ENCODE results near the gene MERTK. TPM values are rescaled to one million over a fixed set of nuclear protein-coding genes. Genes with fewer than 3 reads are reported as not detected.
"Not testable (repeated sequence)": the region's sequence is repeated elsewhere in the genome, so short reads cannot be mapped to it uniquely, and the experiment has no call there.

Gene MERTK
- 0.19 and 0.34 TPM in 2 replicates for total RNA-seq
- total RNA-seq (2013), result 0.23 TPM
- polyA plus RNA-seq, result 0.04 and 0.30 TPM in 2 replicates
- 0.57 TPM in 1 of 2 replicates, not detected in the other for polyA minus RNA-seq

- peak within 1 kb of the TSS; percentile 100 for H3K4me2 ChIP-seq (replicated peaks; ENCODE audit: low read depth, low read length, poor library complexity, severe bottlenecking)
- H3K36me3 ChIP-seq (replicated peaks in 1 of 2; ENCODE audit: control extremely low read depth in 1 of 2, control insufficient read depth in 1 of 2, extremely low read depth in 1 of 2, insufficient read depth in 2 of 2, low read length in 1 of 2), result no peaks in the 10 kb centered on the region
- peak within 1 kb of the TSS; percentile 88 for H3K4me3 Mint-ChIP-seq
- peaks cover 21 to 23% of the 10 kb centered on the region in 2 donors for H3K4me1 ChIP-seq (ENCODE audit: control insufficient read depth in 2 of 2, insufficient read depth in 2 of 2, low read length in 2 of 2)
- H3K27me3 ChIP-seq (replicated peaks in 1 of 4; ENCODE audit: control extremely low read depth in 1 of 4, control insufficient read depth in 3 of 4, insufficient read depth in 4 of 4, low read length in 3 of 4), result peaks cover 0 to 47% (median 19%) of the 10 kb centered on the region in 4 experiments
- no peaks in the 10 kb centered on the region for H4K20me1 ChIP-seq (ENCODE audit: control insufficient read depth, insufficient read depth, low read length, poor library complexity, severe bottlenecking)
- H3K27ac Mint-ChIP-seq, result peak within 1 kb of the TSS; percentile 61
- peak within 1 kb of the TSS; percentile 44 to 74 (median 58) for H3K4me3 ChIP-seq (ENCODE audit: control extremely low read depth in 1 of 5, extremely low read depth in 1 of 5, insufficient read depth in 1 of 5, low read depth in 2 of 5, low read length in 4 of 5)
- peaks cover 19% of the 10 kb centered on the region for H3K4me1 Mint-ChIP-seq
- H3K79me2 ChIP-seq (ENCODE audit: control insufficient read depth, insufficient read depth, low read length), result no peaks in the 10 kb centered on the region
- TF ChIP-seq CTCF (IDR thresholded peaks at IDR 0.05) (peak; percentile 19), EZH2 (IDR thresholded peaks at IDR 0.05; ENCODE audit: borderline replicate concordance, insufficient read depth, low read depth, low read length, poor library complexity, severe bottlenecking) (no peak)
- ATAC-seq (ENCODE audit: low read depth), result peak; percentile 61
- WGBS (ENCODE audit: insufficient coverage), result under 1% methylated on average over 62 of the region's 71 CpGs
- peak within 1 kb of the TSS; percentile 70 for H3K9ac ChIP-seq (ENCODE audit: low read length)
- POLR2A ChIA-PET, result interaction anchor here (0.6 kb wide), 1 partner anchor 157 kb away, joined by 8 read pairs; the partner anchor contains the start of gene TMEM87B
- H3K9me3 Mint-ChIP-seq (ENCODE audit: insufficient read depth), result no peaks in the 10 kb centered on the region
- H3K27ac ChIP-seq (ENCODE audit: low read length in 2 of 2), result no peak within 1 kb of the TSS
- CTCF ChIA-PET, result interaction anchor here (0.6 to 1.8 kb wide), 7 partner anchors 8 to 208 kb away, joined by 3 to 7 read pairs (median 5); no protein-coding TSS in a partner anchor
- peak within 1 kb of the TSS; percentile 84 for H2AFZ ChIP-seq (ENCODE audit: insufficient read depth, low read depth, low read length, poor library complexity, severe bottlenecking)
- intact Hi-C loops (cut with micrococcal nuclease), result no loop called here
- DNase-seq, result peak; percentile 70
- H3K9me3 ChIP-seq (ENCODE audit: control extremely low read depth in 1 of 3, control insufficient read depth in 2 of 3, insufficient read depth in 1 of 3, low read length in 2 of 3), result peaks cover 0 to 8% (median 0%) of the 10 kb centered on the region in 3 donors
- H3K27me3 Mint-ChIP-seq, result peaks cover 47% of the 10 kb centered on the region
Observed at GRCh38 chr2:111897924-111898702, at the start of gene MERTK. TSS of gene MERTK (plus strand) at chr2:111898607. CDS start at chr2:111898736, 129 bp downstream.

GRCh38 chr2:111850646-111851045 is 47.8 kb upstream of the MERTK start:
- no CpG with 5 or more reads among the region's 4 CpGs for WGBS (ENCODE audit: insufficient coverage)
- H3K27ac ChIP-seq (ENCODE audit: low read length in 2 of 2); H3K4me1 ChIP-seq (ENCODE audit: control insufficient read depth in 2 of 2, insufficient read depth in 2 of 2, low read length in 2 of 2); H3K9me3 ChIP-seq (ENCODE audit: control extremely low read depth in 1 of 3, control insufficient read depth in 2 of 3, insufficient read depth in 1 of 3, low read length in 2 of 3); H3K9ac ChIP-seq (ENCODE audit: low read length); DNase-seq; H3K4me1 Mint-ChIP-seq; H3K27me3 Mint-ChIP-seq; H3K27me3 ChIP-seq (replicated peaks in 1 of 4; ENCODE audit: control extremely low read depth in 1 of 4, control insufficient read depth in 3 of 4, insufficient read depth in 4 of 4, low read length in 3 of 4); H3K27ac Mint-ChIP-seq; H3K4me2 ChIP-seq (replicated peaks; ENCODE audit: low read depth, low read length, poor library complexity, severe bottlenecking); H4K20me1 ChIP-seq (ENCODE audit: control insufficient read depth, insufficient read depth, low read length, poor library complexity, severe bottlenecking); intact Hi-C loops (cut with micrococcal nuclease); H3K4me3 ChIP-seq (ENCODE audit: control extremely low read depth in 1 of 5, extremely low read depth in 1 of 5, insufficient read depth in 1 of 5, low read depth in 2 of 5, low read length in 4 of 5); POLR2A ChIA-PET; H3K36me3 ChIP-seq (replicated peaks in 1 of 2; ENCODE audit: control extremely low read depth in 1 of 2, control insufficient read depth in 1 of 2, extremely low read depth in 1 of 2, insufficient read depth in 2 of 2, low read length in 1 of 2); H3K4me3 Mint-ChIP-seq; H3K9me3 Mint-ChIP-seq (ENCODE audit: insufficient read depth); H3K79me2 ChIP-seq (ENCODE audit: control insufficient read depth, insufficient read depth, low read length); H2AFZ ChIP-seq (ENCODE audit: insufficient read depth, low read depth, low read length, poor library complexity, severe bottlenecking); ATAC-seq (ENCODE audit: low read depth); CTCF ChIA-PET: not testable (repeated sequence)
- TF ChIP-seq CTCF (IDR thresholded peaks at IDR 0.05), result peak; percentile 39

- H3K36me3 ChIP-seq (replicated peaks in 1 of 2; ENCODE audit: control extremely low read depth in 1 of 2, control insufficient read depth in 1 of 2, extremely low read depth in 1 of 2, insufficient read depth in 2 of 2, low read length in 1 of 2); ATAC-seq (ENCODE audit: low read depth); H3K27me3 Mint-ChIP-seq; H3K9me3 Mint-ChIP-seq (ENCODE audit: insufficient read depth); intact Hi-C loops (cut with micrococcal nuclease); H3K9ac ChIP-seq (ENCODE audit: low read length); H3K79me2 ChIP-seq (ENCODE audit: control insufficient read depth, insufficient read depth, low read length); H3K9me3 ChIP-seq (ENCODE audit: control extremely low read depth in 1 of 3, control insufficient read depth in 2 of 3, insufficient read depth in 1 of 3, low read length in 2 of 3); H3K4me1 Mint-ChIP-seq; H3K27me3 ChIP-seq (replicated peaks in 1 of 4; ENCODE audit: control extremely low read depth in 1 of 4, control insufficient read depth in 3 of 4, insufficient read depth in 4 of 4, low read length in 3 of 4); H4K20me1 ChIP-seq (ENCODE audit: control insufficient read depth, insufficient read depth, low read length, poor library complexity, severe bottlenecking); POLR2A ChIA-PET; DNase-seq; H2AFZ ChIP-seq (ENCODE audit: insufficient read depth, low read depth, low read length, poor library complexity, severe bottlenecking); H3K4me3 Mint-ChIP-seq; H3K4me2 ChIP-seq (replicated peaks; ENCODE audit: low read depth, low read length, poor library complexity, severe bottlenecking); H3K27ac Mint-ChIP-seq; H3K27ac ChIP-seq (ENCODE audit: low read length in 2 of 2); H3K4me1 ChIP-seq (ENCODE audit: control insufficient read depth in 2 of 2, insufficient read depth in 2 of 2, low read length in 2 of 2); H3K4me3 ChIP-seq (ENCODE audit: control extremely low read depth in 1 of 5, extremely low read depth in 1 of 5, insufficient read depth in 1 of 5, low read depth in 2 of 5, low read length in 4 of 5): not testable (repeated sequence)
- 100% methylated on average over 2 of the region's 3 CpGs for WGBS (ENCODE audit: insufficient coverage)
- CTCF ChIA-PET, result interaction anchor here (1.0 kb wide), 1 partner anchor 36 kb away, joined by 5 read pairs; no protein-coding TSS in a partner anchor
Observed at GRCh38 chr2:111852544-111852943, 45.9 kb upstream of the MERTK start.
